ENCODE data around the gene CZIB.

CZIB gene

DNA sequence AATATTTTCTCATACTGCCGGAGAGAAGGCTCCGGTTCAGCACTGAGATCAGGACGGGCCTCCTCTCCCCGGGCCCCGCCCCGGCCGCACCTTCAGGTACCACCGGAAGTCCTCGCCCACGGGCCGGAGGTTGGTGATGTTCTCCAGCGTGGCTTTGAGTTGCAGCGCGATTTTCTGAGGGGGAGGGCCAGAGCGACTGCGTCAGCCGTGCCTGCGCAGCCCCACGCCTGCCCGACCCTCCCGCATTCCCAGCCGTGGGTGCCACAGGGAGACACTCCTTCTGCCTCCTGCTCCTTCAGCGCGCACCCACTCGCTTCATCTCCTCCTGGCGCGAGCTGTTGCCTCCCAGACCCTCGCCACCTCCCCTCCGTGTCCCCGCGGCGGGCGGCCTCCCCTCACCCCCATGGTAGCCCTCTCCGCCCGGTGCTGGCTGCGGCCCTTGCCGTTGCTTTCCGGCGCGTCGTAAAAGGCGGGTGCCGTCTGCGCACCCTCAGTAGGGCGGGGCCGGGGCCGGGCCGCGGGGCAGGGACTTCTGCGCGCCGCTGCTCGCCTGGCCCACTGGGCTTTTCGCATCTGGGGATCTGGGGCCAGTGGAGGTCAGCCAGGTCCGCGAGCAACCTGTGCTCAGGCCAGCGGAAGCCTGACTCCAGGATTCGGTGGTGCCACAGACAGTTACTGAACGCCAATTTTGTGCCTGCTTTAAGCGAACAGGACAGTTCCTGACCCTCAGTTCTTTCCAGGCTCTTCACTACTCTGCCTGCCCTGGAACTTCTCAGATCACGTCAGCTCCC, at the start of gene CZIB:
Gene CZIB (minus strand): TSS at position 464 of the 791 bp plus-strand sequence. CDS start 59 bp downstream, at position 405.
- peak; percentile 44 for DNase-seq

DNA sequence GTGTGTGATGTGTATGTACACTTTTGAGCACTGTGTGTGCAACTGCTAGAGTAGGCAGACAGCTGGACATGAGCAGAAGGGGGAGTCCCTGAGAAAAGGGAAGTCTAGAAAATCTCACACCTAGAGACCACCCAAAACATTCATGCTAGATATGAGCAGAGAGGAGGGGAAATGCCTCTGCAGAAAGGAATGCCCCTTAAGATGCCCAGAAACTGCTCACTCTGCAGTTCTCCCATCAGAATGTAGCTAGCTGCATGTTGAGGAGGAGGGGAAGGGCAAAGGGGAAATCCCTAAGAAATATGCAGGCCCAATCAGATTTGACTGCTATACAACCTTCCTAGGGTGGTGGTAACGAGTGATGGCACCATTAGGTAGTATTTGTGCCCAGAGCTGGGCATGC, 49.7 kb upstream of the CZIB start:
- no peak for DNase-seq

DNA sequence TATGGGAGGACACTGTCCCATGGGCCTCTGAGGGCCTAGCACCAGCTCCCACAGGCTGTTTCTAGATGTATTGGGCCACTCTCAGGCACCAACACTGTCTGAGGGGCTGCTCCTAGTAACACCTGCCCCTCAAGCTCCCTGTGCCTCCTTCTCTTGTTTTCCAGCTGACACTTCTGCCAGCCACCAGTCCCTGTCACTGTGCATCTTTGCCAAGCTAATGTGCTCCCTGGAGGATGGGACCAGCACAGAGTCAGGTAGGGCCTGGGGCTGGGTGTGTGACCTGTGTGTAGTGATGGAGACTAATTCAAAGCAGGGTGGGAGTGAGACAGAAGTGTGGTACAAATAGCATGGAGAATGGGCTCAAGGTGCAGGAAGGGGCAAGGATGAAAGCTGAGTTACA, 47.3 kb upstream of the CZIB start:
- DNase-seq = no peak

DNA sequence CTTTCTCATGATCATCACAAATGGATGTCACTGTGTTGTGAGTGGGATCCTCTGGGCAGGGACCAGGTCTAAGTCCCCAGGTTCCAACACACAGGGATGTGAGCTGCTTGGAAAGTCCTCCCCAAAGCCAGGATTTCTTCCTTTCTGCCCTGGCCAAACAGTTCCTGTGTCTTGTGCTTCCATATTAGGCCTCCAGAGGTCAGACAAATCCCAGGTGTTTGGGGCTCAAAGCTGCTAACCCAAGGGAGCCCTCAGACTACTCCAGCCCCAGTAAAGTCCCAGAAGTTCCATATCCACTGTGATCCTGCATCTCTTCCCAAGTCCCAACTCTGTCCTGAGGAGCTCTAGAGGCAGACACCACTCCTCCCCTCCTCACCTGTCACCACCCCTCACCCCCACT, 45.6 kb upstream of the CZIB start:
- no peak for DNase-seq

DNA sequence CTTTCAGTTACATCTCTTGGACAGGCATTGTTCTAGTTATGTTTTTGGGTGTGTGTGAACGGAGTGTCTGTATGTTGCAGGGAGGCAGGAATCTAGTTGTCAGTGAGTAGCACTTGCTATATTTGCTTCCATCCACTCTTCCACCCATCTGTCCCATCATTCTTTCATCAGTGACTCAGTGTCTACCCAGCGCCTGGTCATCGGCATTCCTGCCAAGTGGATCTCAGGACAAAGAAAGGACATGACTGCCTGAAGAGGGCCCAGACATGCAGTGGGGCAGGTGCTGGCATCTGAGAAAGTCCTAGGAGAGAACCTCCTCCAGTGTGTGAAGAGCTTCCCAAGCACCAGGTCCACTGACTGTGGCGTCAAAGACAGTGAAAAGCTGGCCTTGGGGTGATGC, 45.1 kb upstream of the CZIB start:
- no peak for DNase-seq

DNA sequence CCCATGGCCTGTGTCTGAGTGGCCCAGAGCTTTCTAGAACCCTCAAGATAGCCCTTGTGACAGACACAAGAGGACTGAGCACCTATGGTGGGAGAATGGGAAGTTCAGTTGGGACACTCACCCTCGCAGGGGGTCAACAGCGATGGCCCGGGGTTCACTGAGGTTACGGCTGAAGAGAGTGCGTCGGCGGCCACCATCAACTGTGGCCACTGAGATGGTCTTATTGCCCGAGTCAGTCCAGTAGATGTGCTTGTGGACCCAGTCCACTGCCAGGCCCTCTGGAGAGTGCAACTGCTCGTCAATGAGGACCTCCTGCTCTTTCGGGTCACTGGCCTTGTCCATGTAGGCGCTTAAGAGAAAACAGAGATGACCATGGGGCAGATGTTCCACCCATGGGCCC, 43.6 kb upstream of the CZIB start:
- DNase-seq = no peak

DNA sequence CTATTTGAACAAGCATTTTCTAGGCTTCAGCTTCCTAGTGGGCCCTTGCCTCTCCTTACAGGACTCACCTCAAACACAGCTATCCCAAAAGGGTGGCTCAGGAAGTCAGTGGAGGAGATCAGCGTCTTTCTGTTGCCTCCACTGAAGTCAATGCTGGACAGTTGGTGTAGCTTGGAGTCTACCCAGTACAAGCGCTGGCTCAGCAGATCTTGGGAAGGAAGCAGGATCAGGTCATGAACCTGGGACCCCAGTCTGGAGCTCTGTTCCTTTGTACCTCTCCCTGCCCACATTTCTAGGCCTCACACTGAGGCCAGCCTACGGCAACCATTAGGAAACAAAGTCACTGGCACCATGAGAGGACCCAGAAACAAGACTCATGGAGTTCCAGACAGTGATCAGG, 41.6 kb upstream of the CZIB start:
- DNase-seq = no peak

DNA sequence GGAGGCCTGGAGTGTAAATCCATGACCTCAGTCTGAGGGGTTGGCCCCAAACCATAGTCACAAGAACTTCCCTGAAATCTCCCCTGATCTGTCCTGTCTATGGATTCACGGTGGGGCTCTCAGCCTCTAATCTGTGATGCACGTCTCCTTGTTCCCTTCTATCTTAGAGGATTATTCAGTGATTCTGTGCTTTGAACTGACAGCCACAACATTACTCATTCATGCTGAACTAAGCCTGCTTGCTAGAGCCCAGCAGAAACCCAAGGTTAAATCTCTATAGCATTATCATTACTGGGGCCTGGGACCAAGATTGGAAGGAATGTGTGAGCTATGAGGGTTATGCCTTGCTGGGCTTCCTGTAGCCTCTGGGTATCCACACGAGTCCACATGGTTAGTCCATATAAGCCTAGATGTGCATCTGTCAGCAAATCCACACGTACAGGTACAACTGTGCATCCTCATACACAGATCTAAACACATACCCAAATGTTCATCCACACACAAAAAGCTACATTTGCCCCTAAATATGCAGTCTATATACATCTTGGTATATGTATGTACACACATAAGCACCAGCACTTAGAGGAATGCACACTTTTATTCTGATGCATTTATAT, 40.3 kb upstream of the CZIB start:
- no peak for DNase-seq

DNA sequence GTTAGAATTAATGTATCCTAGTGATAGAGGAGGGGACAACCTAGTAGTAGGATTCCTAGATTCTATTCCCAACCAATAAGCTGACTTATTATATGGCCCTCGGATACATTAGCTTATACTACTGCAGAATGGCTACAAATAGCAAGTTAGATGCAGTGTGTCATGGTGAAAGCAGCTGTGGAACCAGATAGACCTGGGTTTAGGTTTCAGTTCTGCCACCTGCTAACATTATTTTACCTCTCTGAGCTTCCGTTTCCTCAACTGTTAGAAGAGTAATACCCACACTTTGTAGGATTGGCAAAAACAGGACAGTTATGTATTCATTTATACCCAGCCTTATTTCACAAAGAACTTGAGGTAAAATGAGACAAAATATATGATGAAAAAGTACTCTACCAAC, 39.5 kb upstream of the CZIB start:
- DNase-seq = no peak

DNA sequence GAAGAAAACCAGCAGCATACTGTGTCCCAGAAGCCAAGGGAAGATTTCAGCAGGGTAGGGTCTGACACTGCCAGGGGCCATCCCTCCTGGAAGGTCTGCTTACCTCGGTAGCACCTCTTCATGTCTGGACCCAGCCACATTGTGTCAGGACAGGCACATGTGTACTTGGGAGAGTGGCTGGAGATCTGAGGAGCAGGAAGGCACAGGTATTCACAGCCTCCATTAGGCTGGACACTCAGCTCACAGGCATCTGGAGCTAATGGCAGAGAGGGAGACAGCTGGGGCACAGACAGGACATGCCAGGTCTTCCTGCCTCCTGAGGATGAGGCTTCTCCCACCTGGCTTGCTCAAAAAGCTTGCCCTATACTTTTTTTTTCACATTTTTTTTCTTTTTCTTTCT, 37.8 kb upstream of the CZIB start:
- no peak for DNase-seq

DNA sequence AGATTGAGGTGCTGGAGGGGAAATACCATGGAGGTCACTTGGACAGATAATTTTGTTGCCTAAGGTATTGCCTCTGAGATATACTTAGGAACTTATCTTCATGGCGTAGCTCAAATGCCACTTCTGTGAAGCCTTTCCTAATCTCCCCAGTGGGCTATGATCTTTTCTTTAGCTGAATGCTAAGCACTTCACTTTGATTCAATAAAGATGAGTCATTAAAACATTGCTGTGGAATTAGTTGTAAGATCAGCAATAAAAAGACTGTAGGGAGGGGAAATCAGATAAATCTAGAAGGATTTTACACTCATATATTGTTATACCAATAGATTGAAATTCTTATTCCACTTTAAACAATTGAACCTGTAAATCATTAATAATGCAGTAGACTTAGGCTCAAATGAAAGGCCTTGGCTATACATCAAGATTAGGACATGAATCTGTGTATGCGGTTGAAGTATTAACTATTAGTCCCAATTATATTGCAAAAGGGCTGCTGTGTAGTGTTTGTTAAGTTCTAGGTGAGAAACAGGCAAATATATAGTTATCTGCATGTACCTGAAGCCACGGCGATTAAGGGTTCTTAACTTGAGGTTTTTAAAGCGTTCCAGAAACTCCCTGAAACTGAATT, 37.1 kb upstream of the CZIB start:
- no peak for DNase-seq

DNA sequence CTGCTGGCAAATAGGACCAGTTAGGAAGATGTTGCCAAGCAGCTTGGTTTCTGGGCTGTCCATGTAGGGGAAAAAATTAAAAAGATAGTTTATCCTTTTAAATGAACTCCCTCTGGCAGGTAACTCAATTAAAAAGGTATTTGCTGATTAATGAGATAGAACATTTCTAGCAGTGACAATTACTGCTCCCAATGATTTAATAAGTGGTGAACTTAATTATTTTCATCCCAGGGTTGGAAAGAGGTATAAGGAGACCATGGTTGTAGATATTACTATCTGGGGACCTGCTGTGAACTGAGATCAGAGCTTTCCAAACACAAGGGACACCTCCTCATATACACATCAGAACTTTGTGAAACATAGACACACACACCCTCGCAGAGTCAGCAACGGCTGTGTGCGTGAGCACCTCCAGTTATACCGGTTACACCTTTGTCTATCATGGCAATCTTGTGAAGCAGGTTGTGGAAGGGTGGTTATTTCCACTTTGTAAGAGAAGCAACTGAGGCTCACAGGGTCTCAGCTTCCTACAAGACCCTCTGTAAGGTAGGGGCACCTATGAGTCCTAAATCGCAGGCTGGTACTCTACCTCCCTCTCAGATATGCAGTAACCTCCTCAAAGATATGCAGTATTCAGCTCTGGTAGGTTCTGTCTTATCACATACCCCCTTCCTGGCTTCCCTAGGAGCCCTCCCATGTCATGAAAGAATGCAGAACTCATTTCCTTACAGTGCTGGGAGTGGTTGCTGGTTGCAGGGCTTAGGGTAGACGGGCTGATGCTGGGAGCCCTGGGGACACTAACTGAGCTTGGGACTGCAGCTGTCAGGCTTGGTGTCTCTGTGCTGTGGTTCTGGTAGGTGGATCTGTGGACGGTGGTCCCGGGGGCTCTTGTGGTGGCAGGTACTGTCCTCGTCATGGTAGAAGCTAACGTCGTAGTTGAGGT, 36.3 kb upstream of the CZIB start:
- no peak for DNase-seq

DNA sequence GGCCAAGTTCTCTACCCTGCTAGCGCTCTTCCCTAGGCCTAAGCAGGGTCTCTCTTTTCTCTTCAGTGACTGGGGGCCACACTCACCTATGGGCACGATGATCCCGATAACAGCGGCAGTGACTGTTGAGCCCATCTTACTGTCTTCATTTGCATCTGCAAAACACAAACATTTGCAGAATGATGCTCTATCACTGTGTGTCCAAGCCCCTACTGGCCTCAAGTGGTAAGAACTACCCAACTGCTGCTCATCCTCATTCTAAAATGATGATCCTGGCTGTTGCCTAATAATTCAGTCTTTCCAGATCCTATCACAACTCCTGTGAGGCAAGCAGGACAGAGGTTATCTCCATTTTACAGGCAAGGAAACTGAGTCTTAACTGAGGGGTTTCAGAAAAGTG, 34.6 kb upstream of the CZIB start:
- DNase-seq = no peak

DNA sequence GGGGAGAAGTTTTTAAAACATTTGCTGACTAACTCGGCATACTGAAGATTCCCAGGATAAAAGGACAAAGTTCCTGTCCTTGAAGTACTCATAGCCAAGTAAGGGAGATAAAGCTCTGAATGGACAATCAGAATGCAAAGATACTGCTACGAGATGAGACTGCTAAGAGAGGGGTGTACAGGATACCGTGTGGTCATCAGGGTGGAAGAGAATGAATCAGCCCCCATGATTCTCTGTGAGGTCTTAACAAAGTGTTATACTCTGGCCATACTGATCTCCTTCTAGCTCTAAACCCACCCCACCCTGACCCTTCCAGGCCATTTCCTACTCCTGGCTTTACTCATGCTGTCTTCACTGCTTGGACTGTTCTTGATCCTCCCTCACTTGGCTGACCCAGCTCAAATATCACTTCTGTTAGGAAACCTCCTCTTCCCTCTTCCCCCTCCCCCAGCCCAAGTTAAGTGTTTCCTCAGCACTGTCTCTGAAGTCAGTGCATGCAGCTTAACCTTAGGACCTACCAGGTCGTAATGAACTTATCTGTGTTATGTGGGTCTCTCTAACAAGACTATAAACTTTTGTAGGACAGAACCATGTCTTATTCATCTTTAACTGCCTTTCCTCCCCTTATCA, 33.7 kb upstream of the CZIB start:
- DNase-seq = no peak

DNA sequence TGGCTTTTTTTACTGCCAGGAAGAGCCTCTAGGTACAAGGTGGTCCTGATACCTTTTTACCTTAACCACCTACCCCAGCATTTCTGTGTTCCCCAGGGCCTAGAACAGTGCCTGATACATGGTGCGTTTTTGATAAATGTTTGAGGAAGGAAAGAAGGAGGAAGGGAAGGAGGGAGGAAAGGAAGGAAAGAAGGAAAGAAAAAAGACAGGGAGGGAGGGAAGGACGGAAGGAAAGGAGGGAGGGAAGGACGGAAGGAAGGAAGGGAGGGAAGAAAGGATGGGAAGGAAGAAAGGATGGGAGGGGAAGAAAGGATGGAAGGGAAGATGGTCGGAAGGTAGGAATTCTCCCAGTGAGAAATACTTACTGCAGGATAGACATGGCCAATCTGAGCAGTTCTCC, 29.9 kb upstream of the CZIB start:
- DNase-seq = no peak

DNA sequence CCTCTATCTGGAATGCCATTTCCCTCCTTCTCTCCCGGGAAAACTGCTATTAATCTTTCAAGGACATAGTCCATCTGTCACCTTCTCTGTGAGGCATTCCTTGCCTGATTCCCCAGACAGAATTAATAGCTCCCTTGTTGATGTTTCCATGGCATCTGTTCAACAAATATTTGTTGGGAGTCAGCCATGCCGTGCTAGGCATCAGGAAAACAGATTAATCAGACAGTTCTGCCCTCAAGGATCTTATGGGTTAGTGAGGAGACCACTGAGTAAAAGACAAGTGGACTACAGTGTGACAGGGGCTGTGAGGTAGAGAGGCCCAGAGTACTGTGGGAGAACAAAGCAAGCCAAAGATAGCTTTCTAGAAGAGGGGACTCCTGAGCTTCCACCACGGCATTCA, 29.3 kb upstream of the CZIB start:
- no peak for DNase-seq

DNA sequence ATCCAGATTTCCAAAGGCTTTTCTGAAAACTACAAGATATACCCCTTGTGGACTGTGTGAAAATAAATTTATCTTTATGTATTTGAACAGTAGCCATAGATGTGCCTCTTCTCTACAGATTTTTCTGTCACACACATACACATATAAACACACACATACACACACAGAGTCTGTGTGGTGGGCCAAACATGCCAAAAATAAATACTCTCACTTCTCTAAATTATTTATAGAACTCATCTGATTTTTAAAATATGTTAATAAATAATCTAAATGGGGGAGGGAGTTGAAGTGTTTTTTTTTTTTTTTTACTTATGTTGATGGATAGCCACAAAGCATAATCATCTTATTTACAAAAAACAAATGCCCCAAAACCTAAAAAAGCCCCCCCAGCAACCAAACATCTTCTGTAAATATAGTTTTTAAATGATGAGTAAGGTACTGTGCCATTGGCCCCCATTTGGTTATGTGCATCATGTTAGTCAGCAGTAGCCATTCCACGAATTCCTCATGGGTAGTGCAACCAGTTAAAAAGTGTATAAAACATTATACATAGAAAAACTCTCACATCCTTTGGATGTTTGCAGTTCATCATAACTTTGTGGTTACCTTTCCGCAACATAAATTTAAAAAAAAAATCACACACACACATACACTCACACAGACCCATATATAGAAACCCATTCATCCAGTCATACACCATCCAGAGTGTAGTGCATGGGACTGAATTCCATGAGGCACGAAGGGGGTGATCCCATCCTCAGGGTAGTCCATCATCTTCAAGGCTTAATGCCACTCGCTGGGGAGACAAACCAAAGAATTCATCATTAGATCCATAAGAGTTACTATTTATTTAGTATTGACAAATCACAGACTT, 26.1 kb upstream of the CZIB start:
- no peak for DNase-seq

DNA sequence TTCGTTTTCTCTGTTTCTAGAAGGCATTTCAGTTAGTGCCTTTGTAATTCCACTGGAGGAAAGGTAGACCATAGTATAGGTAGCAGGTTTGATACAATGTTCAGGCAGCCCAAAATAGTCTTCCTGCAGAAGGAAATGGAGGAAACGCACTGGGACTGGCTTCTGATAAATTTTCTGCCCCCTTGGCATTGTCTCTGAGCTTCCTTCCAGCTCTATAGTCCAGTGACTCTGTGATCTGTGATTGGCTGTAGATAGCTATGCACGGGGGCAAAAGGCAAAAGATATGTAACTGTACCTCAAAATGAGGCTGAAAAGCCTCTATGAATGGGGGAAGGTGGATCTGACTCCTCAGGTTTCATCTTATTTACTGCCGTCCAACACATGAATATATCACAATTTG, 23.7 kb upstream of the CZIB start:
- DNase-seq = no peak

DNA sequence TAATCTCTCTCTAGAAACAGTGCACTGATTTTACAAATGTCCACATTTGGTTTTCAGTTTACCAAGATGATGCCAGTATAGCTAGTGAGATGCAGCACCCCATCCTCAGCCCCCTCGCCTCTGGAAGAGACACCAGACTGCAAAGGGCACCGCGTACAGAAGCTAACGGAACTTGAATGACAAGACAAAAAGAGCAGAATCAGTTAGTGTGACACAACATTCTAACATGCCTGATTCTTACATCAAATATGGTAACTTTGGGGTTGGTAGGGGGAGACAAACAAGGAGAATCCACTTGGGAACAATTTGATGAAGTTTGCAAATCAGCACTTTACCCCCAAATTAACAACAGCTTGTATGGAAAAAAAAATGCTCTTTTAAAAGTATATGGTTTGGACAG, 21.9 kb upstream of the CZIB start:
- no peak for DNase-seq

DNA sequence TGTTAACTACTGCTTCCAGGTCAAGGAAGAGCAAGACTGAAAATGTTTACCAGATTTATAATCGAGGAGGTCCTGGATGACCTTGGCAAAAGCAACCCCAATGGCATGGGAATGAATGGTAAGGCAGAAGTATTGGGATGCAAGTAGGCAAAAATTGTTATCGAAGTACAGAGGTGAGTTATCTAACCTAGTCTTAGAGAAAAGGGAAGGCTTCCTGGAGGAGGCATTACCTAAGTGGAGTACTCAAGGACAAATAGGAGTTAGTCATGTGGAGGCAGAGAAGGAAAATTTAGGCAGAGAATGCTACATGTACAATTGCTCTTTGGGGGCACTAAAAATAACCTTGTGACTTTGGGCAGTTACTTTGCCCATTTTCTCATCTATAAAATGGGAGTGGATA, 21.4 kb upstream of the CZIB start:
- no peak for DNase-seq
